GM13977 (cell line): ENCODE data around the gene CFAP20DC.

Experiments
- DNase-seq: peaks from one replicate; pipeline ENCODE4 v3.0.0; 2012; ENCODE audit warnings: low spot score
- CTCF ChIP-seq: IDR thresholded peaks from 2 replicates; pipeline ENCODE4 v1.5.1; 2012; ENCODE audit warnings: mild to moderate bottlenecking, control low read depth; ENCODE audit not compliant: insufficient read depth; ENCODE audit errors: extremely low read depth, missing control alignments
- in situ Hi-C: fragments of 300-500 bp; cut with MboI; formaldehyde crosslinking; loops from one replicate; pipeline ENCODE4 v1.12.0; 2022; ENCODE audit warnings: low sequenced_read_pairs, low pct_unique_long_range_greater_than_20kb, mixed read lengths, inconsistent platforms; ENCODE audit not compliant: unreplicated experiment

The CFAP20DC gene

GRCh38 chr3:58798312-58798711, 251.5 kb downstream of the CFAP20DC start:
- in situ Hi-C loops, result no loop called here
- no peak for TF ChIP-seq CTCF
- no peak for DNase-seq

GRCh38 chr3:58794750-58795149, 255.1 kb downstream of the CFAP20DC start:
- in situ Hi-C loops, result no loop called here
- no peak for DNase-seq
- no peak for TF ChIP-seq CTCF

- in situ Hi-C loops, result no loop called here
- no peak for DNase-seq
- no peak for TF ChIP-seq CTCF
These were observed 255.9 kb downstream of the CFAP20DC start for GRCh38 chr3:58793938-58794337.

- no peak for TF ChIP-seq CTCF
- in situ Hi-C loops, result no loop called here
- no peak for DNase-seq
These were observed 256.8 kb downstream of the CFAP20DC start for GRCh38 chr3:58792921-58793451.

GRCh38 chr3:58789385-58789784, 260.4 kb downstream of the CFAP20DC start:
- DNase-seq, result no peak
- no peak for TF ChIP-seq CTCF
- in situ Hi-C loops, result no loop called here

GRCh38 chr3:58784888-58785287, 264.9 kb downstream of the CFAP20DC start:
- no peak for TF ChIP-seq CTCF
- DNase-seq, result no peak
- in situ Hi-C loops, result no loop called here

- in situ Hi-C loops, result no loop called here
- no peak for DNase-seq
- no peak for TF ChIP-seq CTCF
These were observed 265.4 kb downstream of the CFAP20DC start for GRCh38 chr3:58784425-58784824.
